NCI-H2227 (cell line): ENCODE results near the gene ENDOG.
"Not testable (repeated sequence)": the region's sequence is repeated elsewhere in the genome, so short reads cannot be mapped to it uniquely, and the experiment has no call there.

Source experiments
- DNase-seq: peaks from one replicate; lab custom pipeline; 2025; ENCODE audit not compliant: unreplicated experiment; lab: John Stamatoyannopoulos, UW

Gene ENDOG

DNA sequence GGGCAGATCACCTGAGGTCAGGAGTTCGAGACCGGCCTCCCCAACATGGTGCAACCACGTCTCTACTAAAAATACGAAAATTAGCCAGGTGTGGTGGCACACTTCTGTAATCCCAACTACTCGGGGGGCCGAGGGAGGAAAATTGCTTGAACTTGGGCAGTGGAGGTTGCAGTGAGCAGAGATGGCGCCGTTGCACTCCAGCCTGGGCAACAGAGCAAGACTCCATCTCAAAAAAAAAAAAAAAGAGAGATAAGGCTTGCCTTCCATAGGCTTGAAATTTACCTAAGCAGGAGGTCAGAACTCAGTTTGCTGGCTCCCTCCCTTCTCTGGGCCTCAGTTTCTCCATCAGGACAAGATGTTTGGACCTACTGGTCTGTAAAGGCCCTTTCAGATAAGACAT is 10.0 kb downstream of the ENDOG start:
- no peak for DNase-seq

DNA sequence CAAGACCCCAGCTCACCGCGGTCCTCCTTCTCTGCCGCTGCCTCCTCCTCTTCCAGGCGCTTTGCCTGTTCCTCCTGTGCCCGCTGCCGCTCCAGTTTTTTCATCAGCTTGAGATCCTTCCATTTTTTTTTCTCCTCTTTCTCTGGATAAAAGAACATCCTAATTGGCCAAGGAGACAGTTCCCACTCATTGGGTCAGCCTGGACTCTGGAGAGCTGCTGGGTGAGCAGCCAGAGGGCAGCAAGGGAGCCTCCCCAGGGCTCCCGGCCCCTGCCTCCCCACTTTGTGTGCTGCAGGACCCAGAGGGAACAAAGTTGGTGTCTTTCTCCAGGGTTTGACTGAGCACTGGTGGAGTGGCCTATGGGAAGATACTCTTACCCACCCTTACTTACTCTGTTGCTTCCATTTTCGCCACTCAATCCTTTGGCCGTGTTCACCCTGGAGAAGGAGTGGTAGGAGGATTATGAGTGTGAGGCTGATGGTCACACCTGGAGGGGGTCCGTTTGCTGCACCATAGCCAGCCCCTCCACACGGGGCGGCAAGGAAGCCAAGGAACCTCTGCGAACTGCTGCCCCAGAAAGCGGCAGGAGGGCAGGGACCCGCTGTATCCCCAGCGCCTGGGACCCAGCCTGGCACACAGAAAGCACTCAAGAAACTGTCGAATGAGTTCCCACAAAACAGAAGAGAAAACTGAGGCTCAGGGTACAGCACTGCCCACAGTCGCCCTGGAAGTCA is 10.6 kb downstream of the ENDOG start:
- DNase-seq = no peak

DNA sequence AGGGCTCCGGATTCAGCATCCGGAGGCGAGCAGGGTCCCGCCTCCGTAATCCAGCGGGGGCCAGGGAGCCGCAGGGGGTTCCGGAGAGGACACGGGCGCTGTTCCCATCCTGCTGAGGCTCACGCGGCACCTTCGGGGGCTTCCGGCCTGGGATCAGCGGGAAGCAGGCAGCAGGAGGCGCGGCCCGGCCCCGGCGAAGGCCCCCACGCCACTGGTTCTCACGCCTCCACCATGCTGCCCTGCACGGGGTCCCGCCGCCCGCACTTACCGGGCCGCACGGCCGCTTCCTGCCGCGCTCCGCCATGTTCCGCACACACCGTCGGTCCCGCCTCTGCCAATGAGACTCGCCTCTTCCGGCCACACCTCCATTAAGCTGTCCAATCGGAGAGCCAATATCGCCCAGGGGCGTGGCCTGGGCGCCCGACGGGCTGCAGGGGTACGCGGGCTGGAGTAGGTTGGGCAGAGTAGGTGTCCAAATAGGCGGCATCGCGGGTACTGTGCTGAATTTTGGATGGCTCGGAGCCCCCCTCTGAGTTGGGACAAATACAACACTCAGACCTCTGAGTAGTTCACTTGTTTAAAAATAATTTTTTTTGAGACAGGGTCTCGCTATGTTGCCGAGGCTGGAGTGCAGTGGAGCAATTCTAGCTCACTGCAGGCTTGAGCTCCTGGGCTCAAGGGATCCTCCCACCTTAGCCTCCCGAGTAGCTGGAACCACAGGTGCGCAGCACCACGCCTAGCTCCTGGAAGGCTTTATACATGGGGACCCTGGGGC is 11.4 kb downstream of the ENDOG start, which contains the start of gene SPOUT1:
SPOUT1 (minus strand) TSS at position 318 of the 775 bp plus-strand sequence; CDS start at position 304, 14 bp downstream.
- DNase-seq = peak; percentile 93

GRCh38 chr9:128833696-128834095 is 15.4 kb downstream of the ENDOG start:
- no peak for DNase-seq

DNA sequence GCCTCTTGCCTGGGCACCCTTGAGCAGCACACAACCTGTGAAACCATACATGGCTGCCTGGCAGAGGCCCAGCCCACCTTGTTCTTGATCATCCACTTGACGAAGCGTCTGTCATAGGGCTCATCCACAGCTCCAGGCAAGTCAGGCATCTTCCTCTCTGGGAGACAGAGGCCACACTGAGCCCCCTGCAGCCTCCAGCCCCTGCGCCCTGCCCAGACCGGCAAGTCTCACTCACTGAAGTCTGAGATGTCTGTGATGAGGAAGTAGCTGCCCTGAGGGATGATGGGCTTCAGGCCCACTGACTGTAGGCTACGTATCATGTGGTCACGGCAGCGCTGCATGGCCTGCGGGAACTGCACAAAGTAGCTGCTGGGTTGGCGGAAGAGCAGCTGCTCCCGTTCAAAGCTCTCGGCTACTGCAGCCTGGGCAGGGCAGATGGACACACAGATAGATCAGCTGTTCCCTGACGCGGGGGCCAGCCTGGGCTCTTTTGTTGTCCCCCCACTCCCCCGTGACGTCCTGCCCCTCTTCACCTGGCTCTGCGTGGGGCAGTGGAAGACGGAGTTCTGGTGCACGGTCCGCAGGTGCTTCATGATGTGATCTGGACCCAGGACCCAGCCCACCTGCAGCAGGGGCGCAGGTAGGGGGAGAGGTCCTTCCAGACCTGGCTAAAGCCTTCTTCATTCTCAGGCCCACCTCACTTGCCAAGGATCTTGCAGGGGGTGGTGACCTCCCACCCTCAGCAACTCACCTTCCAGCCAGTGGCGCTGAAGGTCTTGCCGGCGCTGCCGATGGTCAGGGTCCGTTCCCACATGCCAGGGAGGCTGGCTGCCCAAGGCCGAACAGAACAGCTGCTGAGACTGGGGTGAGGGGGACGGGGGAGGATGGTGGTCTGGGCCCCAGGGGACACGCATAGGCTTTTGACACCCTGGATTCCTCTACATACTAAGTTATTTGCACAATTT is 17.2 kb downstream of the ENDOG start:
- DNase-seq = no peak

DNA sequence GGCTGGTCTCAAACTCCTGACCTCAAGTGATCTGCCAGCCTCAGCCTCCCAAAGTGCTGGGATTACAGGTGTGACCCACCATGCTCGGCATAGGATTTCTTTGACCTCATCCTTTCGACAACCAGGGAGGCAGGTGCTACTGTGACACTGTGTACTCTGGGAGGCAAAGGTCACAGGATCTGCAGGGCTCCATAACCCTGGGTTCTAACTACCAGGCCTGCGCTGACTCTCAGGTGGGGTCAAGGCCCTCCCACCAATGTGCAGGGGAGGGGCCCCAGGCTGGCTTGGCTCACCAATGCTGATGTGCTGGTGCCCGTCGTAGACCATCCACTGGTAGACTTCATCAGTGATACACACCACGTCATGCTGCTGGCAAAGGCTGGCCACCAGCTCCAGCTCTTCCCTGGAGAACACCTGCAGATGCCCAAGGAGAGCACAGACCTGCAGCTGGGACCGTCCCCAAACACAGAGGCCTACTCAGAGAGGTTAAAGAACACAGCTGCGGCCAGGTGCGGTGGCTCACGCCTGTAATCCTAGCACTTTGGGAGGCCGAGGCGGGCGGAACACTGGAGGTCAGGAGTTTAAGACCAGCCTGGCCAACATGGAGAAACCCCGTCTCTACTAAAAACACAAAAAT is 18.3 kb downstream of the ENDOG start:
- no peak for DNase-seq

DNA sequence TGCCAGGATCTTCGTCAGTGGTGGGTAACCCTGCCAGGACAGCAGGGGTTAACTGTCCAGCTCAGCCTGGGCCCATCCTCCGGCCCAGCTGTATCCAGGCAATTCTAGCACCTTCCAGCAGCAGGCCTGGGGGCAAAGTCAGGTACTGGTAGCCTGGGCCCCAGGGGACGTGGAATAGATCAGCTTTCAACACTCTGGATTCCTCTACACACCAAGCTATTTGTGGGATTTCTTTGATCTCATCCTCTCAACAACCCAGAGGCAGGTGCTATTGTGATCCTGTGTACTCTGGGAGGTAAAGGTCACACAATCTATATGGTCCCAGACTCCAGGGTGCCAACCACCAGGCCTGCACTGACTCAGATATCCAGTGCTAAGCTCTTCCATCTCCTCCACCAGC is 20.0 kb downstream of the ENDOG start:
- DNase-seq = no peak

DNA sequence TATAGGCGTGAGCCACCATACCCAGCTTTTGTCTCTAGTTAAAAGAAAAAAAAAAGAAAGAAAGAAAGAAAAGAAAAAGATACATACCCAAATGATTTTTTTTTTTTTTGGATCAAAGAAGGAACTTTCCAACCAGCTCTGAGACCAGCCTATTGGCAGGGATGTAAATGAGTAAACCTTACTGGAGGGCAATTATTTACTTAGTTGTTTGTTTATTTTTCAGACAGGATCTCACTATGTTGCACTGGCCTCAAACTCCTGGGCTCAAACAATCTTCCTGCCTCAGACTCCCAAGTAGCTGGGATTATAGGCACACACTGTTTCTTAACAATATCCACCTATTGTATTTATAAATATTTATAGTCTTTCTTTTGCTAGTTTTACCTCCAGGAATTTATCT is 22.2 kb downstream of the ENDOG start:
- no peak for DNase-seq

DNA sequence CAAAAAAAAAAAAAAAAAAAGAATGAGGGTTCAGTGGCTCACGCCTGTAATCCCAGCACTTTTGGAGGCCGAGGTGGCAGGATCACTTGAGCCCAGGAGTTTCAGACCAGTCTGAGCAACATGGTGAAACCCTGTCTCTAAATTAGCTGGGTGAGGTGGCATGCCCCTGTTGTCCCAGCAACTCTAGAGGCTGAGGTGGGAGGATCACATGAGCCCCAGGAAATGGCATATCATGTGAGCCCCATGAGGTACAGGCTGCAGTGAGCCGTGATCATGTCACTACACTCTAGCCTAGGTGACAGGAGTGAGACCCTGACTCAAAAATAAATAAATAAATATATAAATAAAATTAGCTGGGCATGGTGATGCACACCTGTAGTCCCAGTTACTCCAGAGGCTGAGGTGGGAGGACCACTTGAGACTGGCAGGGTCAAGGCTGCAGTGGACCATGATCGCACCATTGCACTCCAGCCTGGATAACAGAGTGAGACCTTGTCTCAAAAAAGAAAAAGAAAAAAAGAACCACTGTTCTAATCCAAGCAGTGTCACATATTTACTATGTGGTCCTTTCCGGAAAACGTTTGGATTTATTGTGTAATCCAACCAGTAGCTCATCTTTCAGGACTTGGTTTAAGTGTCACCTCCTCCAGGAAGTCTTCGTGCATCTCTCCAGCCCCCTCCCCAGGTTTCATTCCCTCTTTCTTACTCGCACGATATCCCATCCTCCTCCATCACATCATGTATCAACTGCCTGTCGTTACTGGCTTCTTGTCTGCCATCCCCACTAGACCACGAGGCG is 23.6 kb downstream of the ENDOG start:
- no peak for DNase-seq

GRCh38 chr9:128843171-128843570 is 24.9 kb downstream of the ENDOG start:
- not testable (repeated sequence) for DNase-seq

DNA sequence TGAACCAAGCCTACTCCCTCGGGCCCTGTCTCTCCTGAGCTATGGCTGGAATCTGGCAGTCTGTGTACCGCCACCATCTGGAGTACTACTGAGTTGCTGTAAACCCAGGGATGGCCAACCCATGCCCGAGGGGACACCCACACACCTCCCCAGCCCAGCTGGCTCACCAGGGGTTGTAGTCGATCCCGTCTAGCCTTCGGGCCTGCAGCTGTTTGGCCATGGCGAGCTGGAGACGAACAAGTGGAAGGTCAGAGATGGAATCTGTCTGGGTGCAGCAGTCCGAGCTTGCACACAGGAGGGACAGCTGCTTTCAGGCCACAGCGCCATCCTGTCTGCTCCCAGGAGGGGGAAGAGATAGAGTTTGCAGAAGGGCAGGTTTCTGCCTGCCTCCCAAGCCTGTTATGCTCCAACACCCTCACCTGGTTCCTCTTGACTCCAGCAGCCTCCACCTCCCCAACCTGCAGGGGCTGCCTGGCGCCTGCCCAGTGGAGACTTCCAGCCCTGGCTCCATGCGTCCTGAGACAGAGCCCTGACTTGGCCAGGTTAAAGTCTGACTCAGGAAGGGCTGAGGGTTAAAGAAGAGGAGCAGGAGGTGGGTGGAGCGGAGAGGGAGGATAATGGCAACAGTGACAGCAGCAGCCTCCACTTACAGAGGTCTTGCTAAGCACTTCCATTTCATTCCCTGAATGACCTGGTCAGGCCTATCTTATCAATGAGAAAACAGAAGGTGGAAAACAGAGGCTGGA is 27.1 kb downstream of the ENDOG start:
- no peak for DNase-seq

- no peak for DNase-seq
Observed at GRCh38 chr9:128846680-128847030, 28.4 kb downstream of the ENDOG start.

DNA sequence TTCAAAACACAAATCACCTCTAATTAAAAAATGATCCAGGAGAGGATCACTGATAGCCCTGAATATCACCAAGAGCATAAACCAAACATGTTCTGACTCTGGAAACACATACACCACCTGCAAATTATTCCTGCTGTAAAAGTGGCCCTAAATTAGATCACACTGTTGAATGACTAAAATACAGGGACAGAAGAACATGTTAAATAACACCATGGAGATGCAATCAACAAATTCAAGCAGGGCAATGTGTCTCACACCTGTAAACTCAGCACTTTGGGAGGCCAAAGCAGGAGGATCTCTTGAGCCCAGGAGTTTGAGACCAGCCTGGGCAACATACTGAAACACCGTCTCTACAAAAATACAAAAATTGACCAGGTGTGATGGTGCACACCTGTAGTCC is 29.5 kb downstream of the ENDOG start:
- DNase-seq = no peak

DNA sequence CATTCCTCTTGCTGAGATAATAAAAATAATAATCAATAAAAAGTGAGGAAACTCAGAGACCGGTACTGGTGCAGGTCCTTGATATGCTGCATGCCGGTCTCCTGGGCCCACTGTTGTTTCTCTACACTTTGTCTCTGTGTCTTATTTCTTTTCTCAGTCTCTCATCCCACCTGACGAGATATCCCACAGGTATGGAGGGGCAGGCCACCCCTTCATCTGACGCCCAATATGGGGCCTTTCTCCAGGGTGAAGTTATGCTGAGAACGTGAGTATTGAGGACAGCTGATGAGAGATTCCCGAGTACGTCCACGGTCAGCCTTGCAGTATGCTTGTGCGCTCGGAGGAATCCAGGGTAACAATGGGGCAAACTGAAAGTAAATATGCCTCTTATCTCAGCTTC is 32.7 kb downstream of the ENDOG start:
- DNase-seq = not testable (repeated sequence)

DNA sequence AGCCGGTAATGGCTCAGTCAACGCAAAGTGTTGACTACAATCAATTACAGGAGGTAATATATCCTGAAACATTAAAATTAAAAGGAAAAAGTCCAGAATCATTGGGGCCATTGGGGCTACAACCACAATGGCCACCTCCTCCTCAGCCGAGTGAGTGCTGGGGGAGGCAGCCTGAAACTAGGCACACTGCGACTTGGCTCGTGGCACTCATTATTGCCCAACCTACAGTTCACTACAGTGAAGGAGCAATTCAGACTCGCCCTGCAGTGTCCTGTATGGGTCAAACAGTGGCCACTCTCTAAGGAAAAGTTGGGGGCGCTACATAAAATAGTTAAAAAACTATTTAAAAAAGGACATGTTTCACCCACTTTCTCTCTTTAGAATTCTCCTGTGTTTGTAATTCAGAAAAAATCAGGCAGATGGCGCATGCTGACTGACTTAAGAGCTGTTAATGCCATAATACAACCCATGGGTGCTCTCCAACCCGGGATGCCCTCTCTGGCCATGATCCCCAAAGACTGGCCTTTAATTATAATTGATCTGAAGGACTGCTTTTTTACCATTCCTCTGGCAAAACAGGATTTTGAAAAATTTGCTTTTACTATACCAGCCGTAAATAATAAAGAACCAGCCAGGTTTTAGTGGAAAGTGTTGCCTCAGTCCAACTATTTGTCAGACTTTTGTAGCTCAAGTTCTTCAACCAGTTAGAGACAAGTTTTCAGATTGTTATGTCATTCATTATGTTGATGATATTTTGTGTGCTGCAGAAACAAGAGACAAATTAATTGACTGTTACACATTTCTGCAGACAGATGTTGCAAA is 33.7 kb downstream of the ENDOG start:
- not testable (repeated sequence) for DNase-seq

GRCh38 chr9:128852646-128853045 is 34.3 kb downstream of the ENDOG start:
- DNase-seq = not testable (repeated sequence)

GRCh38 chr9:128854454-128854853 is 36.2 kb downstream of the ENDOG start:
- DNase-seq = not testable (repeated sequence)

DNA sequence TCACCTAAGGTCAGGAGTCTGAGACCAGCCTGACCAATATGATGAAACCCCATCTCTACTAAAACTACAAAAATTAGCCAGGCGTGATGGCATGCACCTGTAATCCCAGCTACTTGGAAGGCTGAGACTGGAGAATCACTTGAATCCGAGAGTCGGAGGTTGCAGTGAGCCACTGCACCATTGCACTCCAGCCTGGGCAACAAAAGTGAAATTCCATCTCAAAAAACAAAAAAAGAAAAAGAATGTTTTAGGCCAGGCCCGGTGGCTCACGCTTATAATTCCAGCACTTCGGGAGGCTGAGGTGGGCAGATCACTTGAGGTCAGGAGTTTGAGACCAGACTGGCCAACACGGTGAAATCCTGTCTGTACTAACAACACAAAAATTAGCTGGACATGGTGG is 40.2 kb downstream of the ENDOG start:
- not testable (repeated sequence) for DNase-seq
